Mesodermal cell (in vitro differentiated cells): ENCODE results near the gene NHLRC3.

Experiments used
- H3K27ac ChIP-seq: 2 replicates; pipeline ENCODE4 v1.7.0; 2013; ENCODE audit warnings: mild to moderate bottlenecking, low read depth, low read length, moderate library complexity; ENCODE audit not compliant: severe bottlenecking
- H3K36me3 ChIP-seq: 2 replicates; pipeline ENCODE4 v1.7.1; 2013; ENCODE audit warnings: mild to moderate bottlenecking, low read length, moderate library complexity; ENCODE audit not compliant: control insufficient read depth, insufficient read depth
- H3K4me1 ChIP-seq: one replicate; pipeline ENCODE4 v1.7.1; 2013; ENCODE audit warnings: mild to moderate bottlenecking, low read length; ENCODE audit not compliant: insufficient read depth, control insufficient read depth, poor library complexity, severe bottlenecking
- H3K4me3 ChIP-seq: 2 replicates; pipeline ENCODE4 v1.7.0; 2013; ENCODE audit warnings: low read length, control low read depth, mild to moderate bottlenecking; ENCODE audit not compliant: insufficient read depth, poor library complexity, severe bottlenecking; ENCODE audit errors: extremely low read depth
- H3K9me3 ChIP-seq: 2 replicates; pipeline ENCODE4 v1.7.1; 2013; ENCODE audit warnings: mild to moderate bottlenecking, low read length, moderate library complexity; ENCODE audit not compliant: control insufficient read depth
- WGBS, 2 experiments: methylation state at CpG; one replicate each; pipeline ENCODE4 v1.1.5; 2013; ENCODE audit warnings: missing lambda C conversion rate in 2 of 2; ENCODE audit not compliant: insufficient coverage in 2 of 2; 5-methylcytosine and 5-hydroxymethylcytosine counted together

NHLRC3 gene

GRCh38 chr13:39023316-39023715 lies 14.9 kb upstream of the NHLRC3 start:
- Histone ChIP-seq H3K4me3 (no peak overlapping the region), H3K9me3 (no peaks in the 10 kb centered on the region), H3K4me1 (no peaks in the 10 kb centered on the region), H3K36me3 (peaks cover 73% of the 10 kb centered on the region), H3K27ac (no peak overlapping the region)
- 86 to 90% methylated on average over 1 to 2 of the region's 2 CpGs for WGBS, 2 experiments

GRCh38 chr13:39023761-39024160 lies 14.5 kb upstream of the NHLRC3 start:
- H3K9me3 ChIP-seq = no peaks in the 10 kb centered on the region
- no peaks in the 10 kb centered on the region for H3K4me1 ChIP-seq
- H3K4me3 ChIP-seq = no peak overlapping the region
- H3K36me3 ChIP-seq = peaks cover 73% of the 10 kb centered on the region
- no peak overlapping the region for H3K27ac ChIP-seq

GRCh38 chr13:39025433-39025839 lies 12.8 kb upstream of the NHLRC3 start:
- no peak overlapping the region for H3K27ac ChIP-seq
- H3K4me1 ChIP-seq = no peaks in the 10 kb centered on the region
- H3K4me3 ChIP-seq = no peak overlapping the region
- peaks cover 77% of the 10 kb centered on the region for H3K36me3 ChIP-seq
- no peaks in the 10 kb centered on the region for H3K9me3 ChIP-seq
- 75% methylated on average over 1 to 2 of the region's 2 CpGs for WGBS, 2 experiments

GRCh38 chr13:39032150-39032549 lies 6.1 kb upstream of the NHLRC3 start:
- H3K9me3 ChIP-seq = no peaks in the 10 kb centered on the region
- peaks cover 37% of the 10 kb centered on the region for H3K36me3 ChIP-seq
- WGBS, 2 experiments = no CpG with 5 or more reads among the region's 1 CpG
- peaks cover 12% of the 10 kb centered on the region for H3K4me1 ChIP-seq
- H3K27ac ChIP-seq = no peak overlapping the region
- no peak overlapping the region for H3K4me3 ChIP-seq

GRCh38 chr13:39034085-39034484 lies 4.2 kb upstream of the NHLRC3 start:
- WGBS, 2 experiments = 100% methylated on average over 1 of the region's 1 CpG; no CpG with 5 or more reads in 1 of the 2 experiments
- Histone ChIP-seq H3K4me3 (no peak overlapping the region), H3K27ac (no peak overlapping the region), H3K36me3 (peaks cover 26% of the 10 kb centered on the region), H3K4me1 (peaks cover 12% of the 10 kb centered on the region), H3K9me3 (no peaks in the 10 kb centered on the region)

GRCh38 chr13:39035204-39035603 lies 3.1 kb upstream of the NHLRC3 start:
- H3K27ac ChIP-seq = no peak overlapping the region
- WGBS, 2 experiments = no CpG with 5 or more reads among the region's 2 CpGs
- peak overlapping the region; percentile 83 for H3K4me3 ChIP-seq
- H3K36me3 ChIP-seq = peaks cover 25% of the 10 kb centered on the region
- H3K9me3 ChIP-seq = no peaks in the 10 kb centered on the region
- H3K4me1 ChIP-seq = peaks cover 12% of the 10 kb centered on the region

GRCh38 chr13:39035799-39036198 lies 2.5 kb upstream of the NHLRC3 start:
- H3K36me3 ChIP-seq = peaks cover 19% of the 10 kb centered on the region
- WGBS, 2 experiments = 20 to 36% methylated on average over 1 to 2 of the region's 2 CpGs
- no peak overlapping the region for H3K27ac ChIP-seq
- H3K4me3 ChIP-seq = peak overlapping the region; percentile 83
- peaks cover 12% of the 10 kb centered on the region for H3K4me1 ChIP-seq
- no peaks in the 10 kb centered on the region for H3K9me3 ChIP-seq

GRCh38 chr13:39036212-39036611 lies 2.0 kb upstream of the NHLRC3 start:
- peak overlapping the region; percentile 83 for H3K4me3 ChIP-seq
- 0% methylated on average over 1 to 3 of the region's 9 CpGs for WGBS, 2 experiments
- peaks cover 16% of the 10 kb centered on the region for H3K36me3 ChIP-seq
- no peak overlapping the region for H3K27ac ChIP-seq
- peaks cover 12% of the 10 kb centered on the region for H3K4me1 ChIP-seq
- no peaks in the 10 kb centered on the region for H3K9me3 ChIP-seq

GRCh38 chr13:39037410-39037879 lies 811 bp upstream of the NHLRC3 start:
- Histone ChIP-seq H3K4me1 (peaks cover 12% of the 10 kb centered on the region), H3K27ac (peak overlapping the region; percentile 68), H3K36me3 (peaks cover 5% of the 10 kb centered on the region), H3K9me3 (no peaks in the 10 kb centered on the region), H3K4me3 (peak overlapping the region; percentile 83)
- 0% methylated on average over 37 to 39 of the region's 39 CpGs for WGBS, 2 experiments

GRCh38 chr13:39038569-39039030 lies 344 bp downstream of the NHLRC3 start:
- H3K27ac ChIP-seq = no peak overlapping the region
- H3K4me3 ChIP-seq = peak overlapping the region; percentile 83
- H3K36me3 ChIP-seq = peaks cover 5% of the 10 kb centered on the region
- H3K4me1 ChIP-seq = peaks cover 12% of the 10 kb centered on the region
- 6 to 8% methylated on average over 3 to 10 of the region's 15 CpGs for WGBS, 2 experiments
- H3K9me3 ChIP-seq = no peaks in the 10 kb centered on the region

GRCh38 chr13:39039041-39039440 lies 785 bp downstream of the NHLRC3 start:
- H3K27ac ChIP-seq = no peak overlapping the region
- H3K4me3 ChIP-seq = peak overlapping the region; percentile 83
- H3K4me1 ChIP-seq = peaks cover 12% of the 10 kb centered on the region
- peaks cover 1% of the 10 kb centered on the region for H3K36me3 ChIP-seq
- H3K9me3 ChIP-seq = no peaks in the 10 kb centered on the region
- WGBS, 2 experiments = 75 to 83% methylated on average over 2 of the region's 7 CpGs
